NCI-H82 treated with DMSO at 0.1 percent for 48 hours (cell line): Measurements from ENCODE around the gene LYZL2.
"Not testable (repeated sequence)": the region's sequence is repeated elsewhere in the genome, so short reads cannot be mapped to it uniquely, and the experiment has no call there.

Experiments
- DNase-seq: peaks from one replicate; lab custom pipeline; 2025; ENCODE audit not compliant: unreplicated experiment; lab: John Stamatoyannopoulos, UW

LYZL2 gene

GRCh38 chr10:30639946-30640786 is 10.6 kb upstream of the LYZL2 start:
- no peak for DNase-seq

- no peak for DNase-seq
These were observed 8.4 kb upstream of the LYZL2 start for GRCh38 chr10:30637881-30638467.

GRCh38 chr10:30631188-30631587 is 1.6 kb upstream of the LYZL2 start:
- DNase-seq: no peak

GRCh38 chr10:30630571-30630970 is 1.0 kb upstream of the LYZL2 start:
- DNase-seq: no peak

GRCh38 chr10:30628576-30628975 is 977 bp downstream of the LYZL2 start:
- DNase-seq: not testable (repeated sequence)

GRCh38 chr10:30626837-30627236 is 2.7 kb downstream of the LYZL2 start:
- DNase-seq: not testable (repeated sequence)

GRCh38 chr10:30626196-30626595 is 3.4 kb downstream of the LYZL2 start:
- not testable (repeated sequence) for DNase-seq

GRCh38 chr10:30625080-30625479 is 4.5 kb downstream of the LYZL2 start:
- DNase-seq: no peak

GRCh38 chr10:30619966-30620365 is 9.6 kb downstream of the LYZL2 start:
- DNase-seq: no peak

GRCh38 chr10:30617070-30617469 is 12.5 kb downstream of the LYZL2 start:
- DNase-seq: no peak

- not testable (repeated sequence) for DNase-seq
These were observed 18.5 kb downstream of the LYZL2 start for GRCh38 chr10:30611041-30611440.

GRCh38 chr10:30607814-30608213 is 21.7 kb downstream of the LYZL2 start:
- DNase-seq: no peak

GRCh38 chr10:30606313-30606712 is 23.2 kb downstream of the LYZL2 start:
- no peak for DNase-seq

GRCh38 chr10:30605341-30606121 is 24.0 kb downstream of the LYZL2 start:
- not testable (repeated sequence) for DNase-seq

- DNase-seq: no peak
These were observed 26.0 kb downstream of the LYZL2 start for GRCh38 chr10:30603589-30603988.

- no peak for DNase-seq
These were observed 26.8 kb downstream of the LYZL2 start for GRCh38 chr10:30602747-30603146.

- DNase-seq: no peak
These were observed 29.5 kb downstream of the LYZL2 start for GRCh38 chr10:30600005-30600404.

- DNase-seq: no peak
These were observed 31.3 kb downstream of the LYZL2 start for GRCh38 chr10:30598105-30598776.

GRCh38 chr10:30597433-30597824 is 32.1 kb downstream of the LYZL2 start:
- DNase-seq: not testable (repeated sequence)

- not testable (repeated sequence) for DNase-seq
These were observed 32.8 kb downstream of the LYZL2 start for GRCh38 chr10:30596493-30597432.
